B cell (primary cell): ENCODE measurements around the gene PPP1R2.

Experiments
- CTCF ChIP-seq: fragments of 200-600 bp; IDR thresholded peaks from one replicate; pipeline ENCODE4 v1.8.0; 2022; ENCODE audit warnings: antibody characterized with exemption, mild to moderate bottlenecking
- EZH2 ChIP-seq: IDR thresholded peaks from 2 replicates; pipeline ENCODE4 v1.6.1; 2012; ENCODE audit warnings: borderline replicate concordance, low read depth, mild to moderate bottlenecking, moderate library complexity, low read length; ENCODE audit not compliant: insufficient read depth, poor library complexity, severe bottlenecking

- TF ChIP-seq CTCF (no peak), EZH2 (no peak)
Observed at GRCh38 chr3:195553268-195553667, 10.1 kb upstream of the PPP1R2 start.
